ENCODE measurements around the gene ARHGEF1. TPM values are rescaled to one million over a fixed set of nuclear protein-coding genes. Genes with fewer than 3 reads are reported as not detected.
A peak's percentile ranks its signal among the peaks of the same experiment; 100 is the strongest.
"Not testable (repeated sequence)": the region's sequence is repeated elsewhere in the genome, so short reads cannot be mapped to it uniquely, and the experiment has no call there.

Gene ARHGEF1
- total RNA-seq, 1 donor from 2014 or later: 392 TPM

GRCh38 chr19:41868120-41868988 lies 14.6 kb upstream of the ARHGEF1 start:
- Mint-ChIP-seq H3K27me3 (ENCODE audit: insufficient read depth) (no peaks in the 10 kb centered on the region), H3K4me3 (peak overlapping the region; percentile 75), H3K4me1 (ENCODE audit: low read depth) (peaks cover 77% of the 10 kb centered on the region), H3K36me3 (ENCODE audit: low read depth) (peaks cover 62% of the 10 kb centered on the region), H3K9me3 (no peaks in the 10 kb centered on the region), H3K27ac (peak overlapping the region; percentile 81)
- intact Hi-C loops (cut with micrococcal nuclease): no loop called here
- DNase-seq (ENCODE audit: low spot score): no peak

GRCh38 chr19:41868989-41869300 lies 14.0 kb upstream of the ARHGEF1 start:
- Mint-ChIP-seq H3K36me3 (ENCODE audit: low read depth) (peaks cover 58% of the 10 kb centered on the region), H3K4me3 (peak overlapping the region; percentile 58), H3K27me3 (ENCODE audit: insufficient read depth) (no peaks in the 10 kb centered on the region), H3K9me3 (no peaks in the 10 kb centered on the region), H3K27ac (peak overlapping the region; percentile 40), H3K4me1 (ENCODE audit: low read depth) (peaks cover 73% of the 10 kb centered on the region)
- intact Hi-C loops (cut with micrococcal nuclease): no loop called here
- DNase-seq (ENCODE audit: low spot score): no peak

DNA sequence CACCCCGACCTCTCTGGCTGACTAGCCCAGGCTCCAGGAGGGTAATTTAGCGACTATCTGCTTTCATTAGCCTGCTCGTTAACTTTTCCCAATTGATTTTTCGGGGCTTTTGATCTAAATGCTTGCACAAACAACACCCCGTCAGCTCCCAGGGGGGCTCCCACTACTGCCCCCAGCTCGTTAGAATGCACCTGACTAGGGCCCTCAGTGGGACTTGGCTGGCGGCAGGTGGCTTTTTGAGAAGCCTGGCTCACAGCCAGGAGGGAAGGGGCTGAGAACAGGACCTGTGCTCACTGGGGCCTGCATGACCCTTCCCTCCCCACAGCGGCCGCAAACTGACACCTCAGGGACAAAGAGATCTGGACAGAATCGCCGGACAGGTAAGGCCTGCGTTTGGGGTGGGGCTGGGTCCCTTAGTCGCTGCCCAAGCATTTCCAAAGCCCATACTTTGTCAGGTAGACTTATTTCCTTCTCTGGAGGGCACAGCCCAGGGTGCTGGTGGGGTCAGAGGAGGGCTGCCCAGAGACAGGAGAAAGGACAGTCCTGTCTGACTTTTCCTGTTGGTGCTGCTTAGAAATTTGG lies 13.5 kb upstream of the ARHGEF1 start:
- H3K4me1 Mint-ChIP-seq (ENCODE audit: low read depth): peaks cover 72% of the 10 kb centered on the region
- H3K36me3 Mint-ChIP-seq (ENCODE audit: low read depth): peaks cover 53% of the 10 kb centered on the region
- no peaks in the 10 kb centered on the region for H3K27me3 Mint-ChIP-seq (ENCODE audit: insufficient read depth)
- DNase-seq (ENCODE audit: low spot score): no peak
- no peaks in the 10 kb centered on the region for H3K9me3 Mint-ChIP-seq
- no peak overlapping the region for H3K4me3 Mint-ChIP-seq
- H3K27ac Mint-ChIP-seq: peak overlapping the region; percentile 72
- intact Hi-C loops (cut with micrococcal nuclease): no loop called here

- peak overlapping the region; percentile 66 for H3K4me3 Mint-ChIP-seq
- no peaks in the 10 kb centered on the region for H3K27me3 Mint-ChIP-seq (ENCODE audit: insufficient read depth)
- intact Hi-C loops (cut with micrococcal nuclease): no loop called here
- H3K4me1 Mint-ChIP-seq (ENCODE audit: low read depth): peaks cover 73% of the 10 kb centered on the region
- H3K27ac Mint-ChIP-seq: peak overlapping the region; percentile 89
- no peaks in the 10 kb centered on the region for H3K9me3 Mint-ChIP-seq
- DNase-seq (ENCODE audit: low spot score): no peak
- peaks cover 47% of the 10 kb centered on the region for H3K36me3 Mint-ChIP-seq (ENCODE audit: low read depth)
These were observed 12.5 kb upstream of the ARHGEF1 start for GRCh38 chr19:41870401-41870873.

GRCh38 chr19:41871573-41872383 lies 11.2 kb upstream of the ARHGEF1 start:
- DNase-seq (ENCODE audit: low spot score): peak; percentile 74
- Mint-ChIP-seq H3K4me1 (ENCODE audit: low read depth) (peaks cover 80% of the 10 kb centered on the region), H3K27ac (peak overlapping the region; percentile 94), H3K36me3 (ENCODE audit: low read depth) (peaks cover 38% of the 10 kb centered on the region), H3K4me3 (peak overlapping the region; percentile 73), H3K9me3 (no peaks in the 10 kb centered on the region), H3K27me3 (ENCODE audit: insufficient read depth) (no peaks in the 10 kb centered on the region)
- intact Hi-C loops (cut with micrococcal nuclease): loop anchor here (1.0 kb wide), 4 partner anchors 11 to 87 kb away; partner anchors contain the start of gene RPS19

- H3K27me3 Mint-ChIP-seq (ENCODE audit: insufficient read depth): no peaks in the 10 kb centered on the region
- peak overlapping the region; percentile 31 for H3K4me3 Mint-ChIP-seq
- H3K27ac Mint-ChIP-seq: peak overlapping the region; percentile 40
- DNase-seq (ENCODE audit: low spot score): no peak
- intact Hi-C loops (cut with micrococcal nuclease): no loop called here
- H3K36me3 Mint-ChIP-seq (ENCODE audit: low read depth): peaks cover 38% of the 10 kb centered on the region
- no peaks in the 10 kb centered on the region for H3K9me3 Mint-ChIP-seq
- peaks cover 84% of the 10 kb centered on the region for H3K4me1 Mint-ChIP-seq (ENCODE audit: low read depth)
These were observed 10.6 kb upstream of the ARHGEF1 start for GRCh38 chr19:41872384-41872774.

- DNase-seq (ENCODE audit: low spot score): peak; percentile 49
- no peaks in the 10 kb centered on the region for H3K9me3 Mint-ChIP-seq
- peak overlapping the region; percentile 88 for H3K27ac Mint-ChIP-seq
- H3K4me1 Mint-ChIP-seq (ENCODE audit: low read depth): peaks cover 84% of the 10 kb centered on the region
- peak overlapping the region; percentile 29 for H3K4me3 Mint-ChIP-seq
- H3K27me3 Mint-ChIP-seq (ENCODE audit: insufficient read depth): no peaks in the 10 kb centered on the region
- H3K36me3 Mint-ChIP-seq (ENCODE audit: low read depth): peaks cover 34% of the 10 kb centered on the region
- intact Hi-C loops (cut with micrococcal nuclease): loop anchor here (1.0 kb wide), 2 partner anchors 62 to 78 kb away; no protein-coding TSS in a partner anchor
These were observed 10.0 kb upstream of the ARHGEF1 start for GRCh38 chr19:41872775-41873647.

GRCh38 chr19:41875973-41876372 lies 7.0 kb upstream of the ARHGEF1 start:
- H3K4me1 Mint-ChIP-seq (ENCODE audit: low read depth): peaks cover 70% of the 10 kb centered on the region
- DNase-seq (ENCODE audit: low spot score); H3K27me3 Mint-ChIP-seq (ENCODE audit: insufficient read depth); H3K9me3 Mint-ChIP-seq: not testable (repeated sequence)
- H3K27ac Mint-ChIP-seq: peak overlapping the region; percentile 96
- peak overlapping the region; percentile 72 for H3K4me3 Mint-ChIP-seq
- intact Hi-C loops (cut with micrococcal nuclease): loop anchor here (1.0 kb wide), 1 partner anchor 8 kb away; no protein-coding TSS in a partner anchor
- peaks cover 13% of the 10 kb centered on the region for H3K36me3 Mint-ChIP-seq (ENCODE audit: low read depth)

DNA sequence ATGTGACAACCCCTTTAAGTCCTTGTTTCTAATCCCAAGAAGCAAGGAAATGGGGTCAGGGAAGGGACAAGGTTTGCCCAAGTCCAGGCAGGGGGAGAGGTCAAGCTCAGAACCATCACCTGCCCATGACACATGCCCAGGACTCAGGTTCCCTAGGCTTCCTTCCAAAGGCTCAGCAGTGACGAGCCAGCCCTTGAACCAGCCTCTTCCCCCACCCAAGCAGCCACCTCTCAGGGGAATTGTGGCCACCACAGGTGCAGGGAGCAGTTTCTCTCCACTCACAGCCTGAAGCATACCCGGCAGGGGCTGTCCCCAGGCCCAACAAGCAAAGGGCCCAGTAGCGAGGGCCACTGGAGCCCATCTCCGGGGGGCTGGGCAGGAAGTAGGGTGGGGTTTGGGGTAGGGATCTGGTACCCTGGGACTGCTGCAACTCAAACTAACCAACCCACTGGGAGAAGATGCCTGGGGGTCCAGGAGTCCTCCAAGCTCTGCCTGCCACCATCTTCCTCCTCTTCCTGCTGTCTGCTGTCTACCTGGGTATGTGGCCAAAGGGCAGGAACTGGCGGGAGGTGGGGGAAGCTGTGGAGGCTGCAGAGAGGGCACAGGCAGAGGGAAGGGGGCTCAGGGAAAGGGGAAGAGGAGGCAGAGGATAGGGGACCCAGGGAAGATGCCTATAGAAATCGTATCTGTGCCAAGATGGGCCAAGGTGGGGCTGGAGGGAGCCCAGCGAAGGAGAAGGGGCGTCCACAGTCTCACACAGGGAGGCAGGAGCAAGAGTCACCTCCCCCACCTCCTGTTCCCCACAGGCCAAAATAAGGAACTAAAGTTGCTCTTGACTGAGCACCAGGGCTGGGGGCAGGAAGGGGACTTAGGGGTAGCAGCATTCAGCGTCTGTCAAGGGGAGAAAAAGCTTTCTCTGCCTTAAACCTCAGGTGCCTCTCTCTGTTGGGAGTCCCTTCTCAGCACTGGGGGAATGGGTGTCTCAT lies 5.8 kb upstream of the ARHGEF1 start, which contains the start of gene CD79A:
Gene CD79A, plus strand, starts transcription at position 433 of the 986 bp plus-strand sequence. Its CDS starts 26 bp downstream, at position 459.
- H3K9me3 Mint-ChIP-seq: no peaks in the 10 kb centered on the region
- H3K27me3 Mint-ChIP-seq (ENCODE audit: insufficient read depth): no peaks in the 10 kb centered on the region
- H3K36me3 Mint-ChIP-seq (ENCODE audit: low read depth): peaks cover 4% of the 10 kb centered on the region
- H3K4me3 Mint-ChIP-seq: peak within 1 kb of the TSS; percentile 19
- no peak for DNase-seq (ENCODE audit: low spot score)
- peak within 1 kb of the TSS; percentile 96 for H3K27ac Mint-ChIP-seq
- intact Hi-C loops (cut with micrococcal nuclease): no loop called here
- H3K4me1 Mint-ChIP-seq (ENCODE audit: low read depth): peaks cover 65% of the 10 kb centered on the region

DNA sequence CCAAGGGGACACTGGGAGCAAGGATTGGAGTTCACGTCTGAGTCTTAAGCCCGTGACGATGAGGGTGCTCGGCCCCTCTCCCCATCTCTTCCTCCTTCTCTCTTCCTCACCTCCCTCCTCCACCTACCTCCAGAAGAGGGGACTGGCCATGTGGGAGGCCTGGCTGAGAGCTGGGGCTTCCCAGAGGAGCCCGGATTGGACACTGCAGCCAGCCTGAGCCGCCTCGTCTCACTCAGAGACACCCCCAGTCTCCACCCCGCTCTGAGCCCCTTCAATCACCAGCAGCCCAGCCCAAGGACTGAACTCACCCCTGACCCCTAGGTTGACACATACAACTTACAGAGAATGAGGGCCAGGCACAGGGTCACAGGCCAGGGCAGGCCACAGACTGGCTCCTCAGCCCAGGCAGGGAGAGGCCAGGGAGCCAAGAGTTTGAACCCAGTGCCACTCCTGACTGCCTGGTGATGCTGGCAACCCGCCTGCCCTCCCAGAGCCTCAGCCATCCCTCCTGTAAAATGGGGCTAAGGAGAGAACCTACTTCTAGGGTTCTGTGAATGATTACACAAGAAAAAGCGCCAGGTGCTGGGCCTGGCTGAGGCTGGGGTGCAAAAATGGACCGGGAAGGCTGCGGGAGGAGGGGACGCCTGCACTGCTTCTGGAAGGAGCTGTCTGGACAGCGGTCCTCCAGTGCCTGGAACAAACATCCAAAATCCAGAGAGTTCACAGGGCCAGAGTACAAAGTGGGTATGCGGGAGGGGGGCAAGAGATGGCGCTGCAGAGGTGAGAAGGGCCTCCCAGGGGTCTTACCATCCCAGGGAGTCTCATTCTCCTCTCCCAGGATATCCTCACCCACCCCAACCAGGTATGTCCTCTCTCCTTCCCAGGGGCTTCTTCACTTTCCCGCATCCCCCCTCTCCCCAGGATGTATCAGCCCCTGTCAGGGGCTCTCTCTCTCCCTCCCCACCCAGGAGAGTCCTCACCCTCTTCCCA lies 4.8 kb upstream of the ARHGEF1 start:
- DNase-seq (ENCODE audit: low spot score): no peak
- intact Hi-C loops (cut with micrococcal nuclease): no loop called here

More for the DNA sequence above, 4.8 kb upstream of the ARHGEF1 start:
- peaks cover 60% of the 10 kb centered on the region for H3K4me1 Mint-ChIP-seq (ENCODE audit: low read depth)
- H3K27me3 Mint-ChIP-seq (ENCODE audit: insufficient read depth): no peaks in the 10 kb centered on the region
- peaks cover 5% of the 10 kb centered on the region for H3K36me3 Mint-ChIP-seq (ENCODE audit: low read depth)
- H3K4me3 Mint-ChIP-seq: no peak overlapping the region
- no peaks in the 10 kb centered on the region for H3K9me3 Mint-ChIP-seq
- peak overlapping the region; percentile 23 for H3K27ac Mint-ChIP-seq

All from activated T-helper 1 cell treated with anti-CD3 and anti-CD28 coated beads, Interleukin-12 subunit alpha, Interleukin-12 subunit beta, Interleukin-2, Interleukin-4 antibody, amounts not matched to agents 30 ng/mL and 10 ng/mL and 1 ng/mL, durations not matched to agents 14 hours and 24 hours and 36 hours (primary cell).